H1 (cell line): ENCODE data around the gene ABHD17B. TPM values are rescaled to one million over a fixed set of nuclear protein-coding genes. Genes with fewer than 3 reads are reported as not detected.

ENCODE experiments used
- CTCF ChIA-PET: fragments of 300-600 bp; sonication (Branson Sonifier 250); formaldehyde crosslinking; loops from one replicate; lab custom pipeline; 2021; ENCODE audit not compliant: partially characterized antibody; lab: Charles Lee
- POLR2A ChIA-PET: fragments of 300-600 bp; sonication (Branson Sonifier 250); formaldehyde crosslinking; loops from one replicate; lab custom pipeline; 2021; ENCODE audit warnings: inconsistent platforms; ENCODE audit not compliant: partially characterized antibody; lab: Charles Lee
- DNase-seq, 2 experiments: peaks; one replicate each; pipeline versions ENCODE4 v3.0.0 to v3.0.0-alpha.2; 2010 to 2022; ENCODE audit warnings: low spot score in 2 of 2, low read depth in 1 of 2, mixed read lengths in 1 of 2
- FAIRE-seq: peaks from 2 replicates; lab custom pipeline; 2011; peaks lifted over from hg19 to GRCh38; lab: Jason Lieb, UNC
- H2AFZ ChIP-seq: 2 replicates; pipeline ENCODE4 v1.8.1; 2012; ENCODE audit warnings: low read length, inconsistent platforms
- H2AK5ac ChIP-seq: 2 replicates; pipeline ENCODE4 v1.6.1; 2013; ENCODE audit warnings: low read depth, low read length
- H2BK120ac ChIP-seq: replicated peaks from 2 replicates; pipeline ENCODE3; 2013; ENCODE audit warnings: low read depth, low read length, inconsistent platforms
- H2BK12ac ChIP-seq: 2 replicates; pipeline ENCODE4 v1.6.1; 2013; ENCODE audit warnings: low read depth, low read length
- H2BK15ac ChIP-seq: 2 replicates; pipeline ENCODE4 v1.6.1; 2013; ENCODE audit warnings: low read length
- H2BK20ac ChIP-seq: 2 replicates; pipeline ENCODE4 v1.6.1; 2013; ENCODE audit warnings: low read length
- H2BK5ac ChIP-seq: 2 replicates; pipeline ENCODE4 v1.6.1; 2013; ENCODE audit warnings: low read depth, low read length
- H3K14ac ChIP-seq: 2 replicates; pipeline ENCODE4 v1.6.1; 2013; ENCODE audit warnings: inconsistent platforms; ENCODE audit not compliant: insufficient read length
- H3K18ac ChIP-seq: 2 replicates; pipeline ENCODE4 v1.6.1; 2013; ENCODE audit warnings: low read length; ENCODE audit errors: extremely low read depth
- H3K23ac ChIP-seq: 2 replicates; pipeline ENCODE4 v1.6.1; 2013; ENCODE audit warnings: inconsistent platforms; ENCODE audit not compliant: insufficient read length
- H3K23me2 ChIP-seq: 2 replicates; pipeline ENCODE4 v1.6.1; 2013; ENCODE audit warnings: low read depth, low read length
- H3K27ac ChIP-seq: 2 replicates; pipeline ENCODE4 v1.6.1; 2011; ENCODE audit warnings: low read depth, low read length, inconsistent platforms
- H3K27me3 ChIP-seq, 4 experiments: replicated peaks in 1 of 4; 1 replicate in 1 of 4; 2 replicates in 3 of 4; pipeline versions ENCODE4 v1.6.1 to v1.8.1; 2011 to 2013; ENCODE audit warnings: low read length in 3 of 4, mild to moderate bottlenecking in 3 of 4, inconsistent platforms in 2 of 4, mixed read lengths in 2 of 4, moderate library complexity in 1 of 4; ENCODE audit not compliant: control insufficient read depth in 3 of 4, insufficient read depth in 3 of 4; ENCODE audit errors: extremely low read depth in 1 of 4
- H3K36me3 ChIP-seq, 4 experiments: 2 replicates each; pipeline versions ENCODE4 v1.6.1 to v1.8.1; 2011 to 2013; ENCODE audit warnings: mild to moderate bottlenecking in 4 of 4, low read length in 3 of 4, moderate library complexity in 2 of 4, control low read depth in 1 of 4, inconsistent platforms in 1 of 4; ENCODE audit not compliant: insufficient read depth in 4 of 4, control insufficient read depth in 2 of 4
- H3K4ac ChIP-seq: replicated peaks from 2 replicates; pipeline ENCODE3; 2013; ENCODE audit warnings: low read length, low read depth, mixed read lengths, inconsistent platforms; ENCODE audit not compliant: insufficient read length
- H3K4me1 ChIP-seq, 4 experiments: replicated peaks in 1 of 4; 1 replicate in 1 of 4; 2 replicates in 3 of 4; pipeline versions ENCODE4 v1.6.1 to v1.8.1; 2011 to 2013; ENCODE audit warnings: low read length in 3 of 4, inconsistent platforms in 2 of 4, mixed read lengths in 1 of 4; ENCODE audit not compliant: insufficient read depth in 4 of 4, control insufficient read depth in 3 of 4
- H3K4me2 ChIP-seq, 2 experiments: 2 replicates each; pipeline versions ENCODE4 v1.6.1 to v1.8.1; 2011 to 2013; ENCODE audit warnings: low read depth in 2 of 2, low read length in 2 of 2, control low read depth in 1 of 2, inconsistent platforms in 1 of 2, mild to moderate bottlenecking in 1 of 2; ENCODE audit not compliant: insufficient read depth in 1 of 2
- H3K4me3 ChIP-seq, 4 experiments: fragments of 200-600, 300-600 bp in 1 of 4; sonication (generic), shearing (Covaris generic), sonication (Bioruptor Twin) in 1 of 4; 2 replicates each; pipeline versions ENCODE4 v1.5.1 to v1.8.1; 2011 to 2016; ENCODE audit warnings: low read length in 4 of 4, low read depth in 3 of 4, control low read depth in 2 of 4, inconsistent platforms in 2 of 4, mild to moderate bottlenecking in 2 of 4, mixed read lengths in 1 of 4, moderate library complexity in 1 of 4; ENCODE audit not compliant: insufficient read depth in 2 of 4; ENCODE audit errors: extremely low read depth in 1 of 4
- H3K56ac ChIP-seq: replicated peaks from 2 replicates; pipeline ENCODE3; 2013; ENCODE audit warnings: low read depth, mild to moderate bottlenecking, mixed read lengths, low read length, inconsistent platforms; ENCODE audit not compliant: insufficient read length
- H3K79me1 ChIP-seq: 2 replicates; pipeline ENCODE4 v1.6.1; 2013; ENCODE audit warnings: low read depth, low read length, control low read depth
- H3K79me2 ChIP-seq, 2 experiments: 2 replicates each; pipeline versions ENCODE4 v1.6.1 to v1.8.1; 2012 to 2013; ENCODE audit warnings: low read length in 2 of 2, mild to moderate bottlenecking in 2 of 2, inconsistent platforms in 1 of 2; ENCODE audit not compliant: insufficient read depth in 2 of 2, control insufficient read depth in 1 of 2
- H3K9ac ChIP-seq, 4 experiments: replicated peaks in 1 of 4; 1 replicate in 1 of 4; 2 replicates in 3 of 4; pipeline versions ENCODE4 v1.6.1 to v1.8.1; 2011 to 2013; ENCODE audit warnings: low read depth in 3 of 4, low read length in 3 of 4, control low read depth in 2 of 4, mild to moderate bottlenecking in 2 of 4, moderate library complexity in 2 of 4, inconsistent platforms in 1 of 4; ENCODE audit errors: extremely low read depth in 1 of 4
- H3K9me3 ChIP-seq, 2 experiments: 2 replicates each; pipeline versions ENCODE4 v1.6.1 to v1.8.1; 2012 to 2013; ENCODE audit warnings: mild to moderate bottlenecking in 2 of 2, moderate library complexity in 2 of 2, control low read depth in 1 of 2, inconsistent platforms in 1 of 2, low read depth in 1 of 2, low read length in 1 of 2, mixed read lengths in 1 of 2; ENCODE audit not compliant: insufficient read depth in 2 of 2
- H4K20me1 ChIP-seq, 2 experiments: replicated peaks in 1 of 2; 2 replicates each; pipeline versions ENCODE3 to v1.8.1; 2011 to 2013; ENCODE audit warnings: inconsistent platforms in 2 of 2, low read length in 2 of 2, mild to moderate bottlenecking in 1 of 2; ENCODE audit not compliant: insufficient read depth in 2 of 2, control insufficient read depth in 1 of 2
- H4K5ac ChIP-seq: 2 replicates; pipeline ENCODE4 v1.6.1; 2013; ENCODE audit warnings: low read length, low read depth, mixed read lengths, inconsistent platforms; ENCODE audit not compliant: insufficient read length
- H4K8ac ChIP-seq: 2 replicates; pipeline ENCODE4 v1.8.0; 2013; ENCODE audit warnings: mild to moderate bottlenecking, moderate library complexity, low read length, inconsistent platforms; ENCODE audit not compliant: insufficient read depth; ENCODE audit errors: extremely low read depth
- H4K91ac ChIP-seq: replicated peaks from 2 replicates; pipeline ENCODE3; 2013; ENCODE audit warnings: low read length, mixed read lengths, inconsistent platforms; ENCODE audit not compliant: insufficient read length
- EP300 ChIP-seq, 2 experiments: IDR thresholded peaks; 1 replicate in 1 of 2; 2 replicates in 1 of 2; pipeline ENCODE4 v1.6.1; 2011 to 2012; ENCODE audit warnings: low read depth in 2 of 2, low read length in 2 of 2, mild to moderate bottlenecking in 2 of 2, borderline replicate concordance in 1 of 2, inconsistent platforms in 1 of 2, moderate library complexity in 1 of 2
- KDM5A ChIP-seq: fragments of 200-600 bp; IDR thresholded peaks from 2 replicates; pipeline ENCODE4 v1.7.1; 2012; ENCODE audit warnings: mild to moderate bottlenecking, low read length, inconsistent platforms, mixed read lengths
- polyA plus RNA-seq, 7 experiments: library from polyadenylated mRNA; depleted of rRNA in 3 of 7; stranded (reverse) in 5 of 7; unstranded in 2 of 7; fragments of >200 nt in 5 of 7; fragments of 200-250 nt in 2 of 7; gene quantifications; 1 replicate in 5 of 7; 2 replicates in 1 of 7; 4 replicates in 1 of 7; pipeline versions ENCODE4 v1.2.1 to v1.2.3, GENCODE V29; 2011 to 2013; ENCODE audit warnings: missing spikeins in 2 of 7, mixed read lengths in 2 of 7
- total RNA-seq: library from RNA; stranded (reverse); fragmentation: NEBNext Ultra II Directional; extraction: Animal tissue kit (Norgen Biotek cat#: 25700); gene quantifications from 2 replicates; pipeline ENCODE4 v1.2.1, GENCODE V29; 2021

Gene ABHD17B
- total and polyA plus RNA-seq, 2 of the 8 experiments (the other 6 are each of a cell fraction or from before 2014, with no cell fraction given), result 37.2 to 60.8 TPM

GRCh38 chr9:71835596-71835995 is 75.4 kb downstream of the ABHD17B start:
- Histone ChIP-seq H2AK5ac (no peak overlapping the region), H2AFZ (no peak overlapping the region), H4K8ac (no peak overlapping the region), H3K27me3 (no peaks in the 10 kb centered on the region), H2BK20ac (no peak overlapping the region), H3K79me2 (no peaks in the 10 kb centered on the region), H2BK12ac (no peak overlapping the region), H3K27ac (no peak overlapping the region), H3K56ac (no peak overlapping the region), H3K4ac (no peak overlapping the region), H3K79me1 (no peaks in the 10 kb centered on the region), H4K91ac (no peak overlapping the region), H2BK120ac (no peak overlapping the region), H4K20me1 (no peaks in the 10 kb centered on the region), H4K5ac (no peak overlapping the region), H3K4me3 (no peak overlapping the region), H3K9ac (no peak overlapping the region), H2BK15ac (no peak overlapping the region), H3K4me2 (no peak overlapping the region), H3K14ac (no peak overlapping the region), H3K23ac (no peak overlapping the region), H3K9me3 (no peaks in the 10 kb centered on the region; a peak in 1 of 4 replicates), H3K36me3 (no peaks in the 10 kb centered on the region), H2BK5ac (no peak overlapping the region), H3K4me1 (no peaks in the 10 kb centered on the region), H3K18ac (no peak overlapping the region), H3K23me2 (no peaks in the 10 kb centered on the region)
- CTCF ChIA-PET, result no interaction called here
- POLR2A ChIA-PET, result no interaction called here
- TF ChIP-seq EP300 (IDR thresholded peaks at IDR 0.05; ENCODE audit: borderline replicate concordance in 1 of 2, low read depth in 2 of 2, low read length in 2 of 2) (no peak), KDM5A (no peak)
- DNase-seq (no peak), FAIRE-seq (no peak)
